Tibial nerve (tissue), 3 donors: ENCODE data around the gene BCAS3.

Experiments used
- POLR2A ChIP-seq, 2 donors: fragments of 450-650 bp; IDR thresholded peaks; one replicate each; pipeline ENCODE4 v1.6.1; 2017; ENCODE audit warnings: antibody characterized with exemption in 2 of 2, mild to moderate bottlenecking in 2 of 2, moderate library complexity in 2 of 2
- TF ChIP-seq, protein P1 (sequence below), 5 experiments: fragments of 200-600 bp in 3 of 5; fragments of 450-650 bp in 2 of 5; sonication (generic) in 3 of 5; IDR thresholded peaks; one replicate each; pipeline ENCODE4 v1.5.1; 2016 to 2019; ENCODE audit warnings: antibody characterized with exemption in 5 of 5, mild to moderate bottlenecking in 3 of 5, moderate library complexity in 2 of 5

DNA sequence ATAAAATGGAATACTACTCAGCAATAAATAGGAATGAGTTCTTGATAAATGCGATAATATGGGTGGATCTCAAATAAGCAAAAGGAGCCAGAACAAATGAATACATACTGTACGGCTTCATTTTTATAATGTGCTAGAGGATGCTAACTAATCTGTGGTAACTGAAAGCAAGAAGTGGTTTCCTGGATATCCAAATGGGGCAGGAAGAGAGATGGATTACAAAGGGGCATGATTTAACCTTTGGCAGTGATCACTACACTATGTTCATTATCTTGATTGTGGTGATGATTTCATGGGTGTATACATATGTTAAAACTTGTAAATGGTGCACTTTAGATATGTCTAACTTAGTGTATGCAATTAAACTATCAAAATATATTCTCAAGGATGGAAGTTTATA, 499.7 kb downstream of the BCAS3 start:
- TF ChIP-seq POLR2A (IDR thresholded peaks at IDR 0.05), result no peak
- TF ChIP-seq, protein P1, sequence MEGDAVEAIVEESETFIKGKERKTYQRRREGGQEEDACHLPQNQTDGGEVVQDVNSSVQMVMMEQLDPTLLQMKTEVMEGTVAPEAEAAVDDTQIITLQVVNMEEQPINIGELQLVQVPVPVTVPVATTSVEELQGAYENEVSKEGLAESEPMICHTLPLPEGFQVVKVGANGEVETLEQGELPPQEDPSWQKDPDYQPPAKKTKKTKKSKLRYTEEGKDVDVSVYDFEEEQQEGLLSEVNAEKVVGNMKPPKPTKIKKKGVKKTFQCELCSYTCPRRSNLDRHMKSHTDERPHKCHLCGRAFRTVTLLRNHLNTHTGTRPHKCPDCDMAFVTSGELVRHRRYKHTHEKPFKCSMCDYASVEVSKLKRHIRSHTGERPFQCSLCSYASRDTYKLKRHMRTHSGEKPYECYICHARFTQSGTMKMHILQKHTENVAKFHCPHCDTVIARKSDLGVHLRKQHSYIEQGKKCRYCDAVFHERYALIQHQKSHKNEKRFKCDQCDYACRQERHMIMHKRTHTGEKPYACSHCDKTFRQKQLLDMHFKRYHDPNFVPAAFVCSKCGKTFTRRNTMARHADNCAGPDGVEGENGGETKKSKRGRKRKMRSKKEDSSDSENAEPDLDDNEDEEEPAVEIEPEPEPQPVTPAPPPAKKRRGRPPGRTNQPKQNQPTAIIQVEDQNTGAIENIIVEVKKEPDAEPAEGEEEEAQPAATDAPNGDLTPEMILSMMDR (IDR thresholded peaks at IDR 0.05), result no peak
